Measurements from ENCODE around the gene PIK3AP1.
"Not testable (repeated sequence)": the region's sequence is repeated elsewhere in the genome, so short reads cannot be mapped to it uniquely, and the experiment has no call there.

PIK3AP1 gene, protein sequence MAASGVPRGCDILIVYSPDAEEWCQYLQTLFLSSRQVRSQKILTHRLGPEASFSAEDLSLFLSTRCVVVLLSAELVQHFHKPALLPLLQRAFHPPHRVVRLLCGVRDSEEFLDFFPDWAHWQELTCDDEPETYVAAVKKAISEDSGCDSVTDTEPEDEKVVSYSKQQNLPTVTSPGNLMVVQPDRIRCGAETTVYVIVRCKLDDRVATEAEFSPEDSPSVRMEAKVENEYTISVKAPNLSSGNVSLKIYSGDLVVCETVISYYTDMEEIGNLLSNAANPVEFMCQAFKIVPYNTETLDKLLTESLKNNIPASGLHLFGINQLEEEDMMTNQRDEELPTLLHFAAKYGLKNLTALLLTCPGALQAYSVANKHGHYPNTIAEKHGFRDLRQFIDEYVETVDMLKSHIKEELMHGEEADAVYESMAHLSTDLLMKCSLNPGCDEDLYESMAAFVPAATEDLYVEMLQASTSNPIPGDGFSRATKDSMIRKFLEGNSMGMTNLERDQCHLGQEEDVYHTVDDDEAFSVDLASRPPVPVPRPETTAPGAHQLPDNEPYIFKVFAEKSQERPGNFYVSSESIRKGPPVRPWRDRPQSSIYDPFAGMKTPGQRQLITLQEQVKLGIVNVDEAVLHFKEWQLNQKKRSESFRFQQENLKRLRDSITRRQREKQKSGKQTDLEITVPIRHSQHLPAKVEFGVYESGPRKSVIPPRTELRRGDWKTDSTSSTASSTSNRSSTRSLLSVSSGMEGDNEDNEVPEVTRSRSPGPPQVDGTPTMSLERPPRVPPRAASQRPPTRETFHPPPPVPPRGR

DNA sequence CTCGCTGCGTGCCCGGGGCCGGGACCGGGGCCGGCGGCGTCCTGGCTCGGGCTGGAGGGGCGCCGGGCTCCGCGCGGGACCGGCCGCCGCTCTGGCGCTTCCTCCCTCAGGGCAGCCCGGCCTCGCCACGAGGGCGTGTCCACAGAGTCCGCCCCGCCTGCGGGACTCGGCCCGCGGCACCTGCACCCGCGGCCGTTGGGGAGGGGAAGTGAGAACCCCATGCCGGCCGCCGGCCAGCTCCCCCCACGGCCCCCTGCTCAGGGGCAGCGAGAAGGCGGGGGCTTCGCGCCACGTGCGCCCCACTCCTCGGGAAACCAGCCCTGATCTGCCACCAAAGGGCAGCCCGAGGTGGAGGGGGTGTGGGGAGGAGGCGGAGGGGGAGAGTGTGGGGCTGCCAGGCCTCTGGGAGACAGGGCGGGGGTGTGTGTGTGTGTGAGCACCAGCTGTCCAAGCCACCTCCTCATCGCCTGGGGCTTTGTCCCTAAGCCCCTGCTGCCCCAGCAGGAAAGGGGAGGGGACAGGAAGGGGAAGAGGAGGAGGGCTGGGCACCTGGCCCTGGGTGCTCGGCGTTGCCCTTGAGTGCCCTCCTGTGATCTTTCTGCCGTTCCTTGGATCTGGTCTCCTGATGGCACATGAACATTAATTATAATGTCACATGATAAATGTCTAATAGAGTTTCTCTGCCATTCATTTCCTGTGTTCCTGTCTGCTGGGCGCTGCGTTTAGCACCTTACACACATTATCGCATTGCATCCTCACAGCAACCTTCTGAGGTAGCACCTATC, at the start of gene PIK3AP1:
PIK3AP1 (minus strand) TSS at position 93 of the 785 bp plus-strand sequence. CDS start 120 bp downstream, outside the sequence.
- in situ Hi-C loops (cut with HindIII; ENCODE audit: low sequenced_read_pairs), result no loop called here

DNA sequence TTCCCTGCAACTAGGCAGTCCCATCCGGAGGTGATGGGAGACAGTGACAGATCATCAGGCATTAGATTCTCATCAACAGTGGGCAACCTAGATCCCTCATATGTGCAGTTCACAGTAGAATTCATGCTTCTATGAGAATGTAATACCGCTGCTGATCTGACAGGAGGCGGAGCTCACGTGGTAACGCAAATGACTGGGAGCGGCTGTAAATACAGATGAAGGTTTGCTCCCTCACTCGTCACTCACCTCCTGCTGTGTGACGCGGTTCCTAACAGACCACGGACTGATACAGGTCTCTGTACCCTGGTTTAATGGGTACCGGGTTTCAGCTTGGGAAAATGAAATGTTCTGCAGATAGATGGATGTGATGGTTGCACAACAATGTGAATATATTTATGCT, 47.8 kb upstream of the PIK3AP1 start:
- in situ Hi-C loops (cut with HindIII; ENCODE audit: low sequenced_read_pairs), result no loop called here

DNA sequence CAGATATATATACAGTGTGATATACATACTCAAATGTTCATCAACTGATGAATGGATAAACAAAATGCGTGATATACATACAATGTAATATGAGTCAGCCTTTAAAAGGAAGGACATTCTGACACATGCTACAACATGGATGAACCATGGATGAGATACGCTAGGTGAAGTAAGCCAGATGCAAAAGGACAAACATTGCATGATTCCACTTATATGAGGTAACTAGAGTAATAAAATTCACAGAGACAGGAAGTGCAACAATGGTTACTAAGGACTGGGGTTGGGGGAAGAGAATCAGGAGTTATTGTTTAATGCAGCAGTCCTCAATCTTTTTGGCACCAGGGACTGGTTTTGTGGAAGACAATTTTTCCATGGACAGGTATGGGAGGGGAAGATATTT, 47.3 kb upstream of the PIK3AP1 start:
- in situ Hi-C loops (cut with HindIII; ENCODE audit: low sequenced_read_pairs), result no loop called here

DNA sequence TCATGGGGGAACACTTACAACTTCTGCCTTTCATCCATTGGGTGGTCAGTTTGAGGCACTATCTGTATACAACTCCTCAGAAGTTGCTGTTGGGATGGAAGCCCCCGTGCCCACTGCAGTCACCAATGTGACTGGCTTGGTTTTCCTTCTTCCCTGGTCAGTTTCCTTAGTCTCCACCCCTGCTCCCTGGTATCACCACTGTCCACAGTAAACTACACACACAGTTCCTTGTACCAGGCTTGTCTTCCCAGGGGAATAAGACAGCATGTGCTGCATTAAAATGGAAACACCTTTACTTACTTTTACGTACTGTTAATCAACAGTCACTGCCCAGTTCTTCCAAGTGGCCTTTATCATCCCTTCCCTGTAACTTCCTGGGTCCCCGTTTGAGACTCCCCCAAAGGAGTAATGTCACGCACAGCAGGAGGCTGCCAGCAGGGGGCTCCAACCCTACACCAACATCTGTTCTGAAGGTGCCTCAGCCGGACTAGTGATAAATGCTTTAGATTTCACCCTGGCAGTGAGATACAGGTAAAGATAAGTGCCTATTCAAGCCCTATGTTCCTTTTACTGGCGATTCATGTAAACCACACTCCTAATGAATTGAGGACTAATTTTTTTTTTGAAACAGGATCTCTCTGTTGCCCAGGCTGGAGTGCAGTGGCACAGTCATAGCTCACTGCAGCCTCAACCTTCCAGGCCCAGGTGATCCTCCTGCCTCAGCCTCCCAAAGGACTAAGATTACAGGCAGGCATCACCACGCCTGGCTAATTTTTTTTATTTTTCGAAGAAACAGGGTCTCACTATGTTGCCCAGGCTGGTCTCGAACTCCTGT, 45.3 kb upstream of the PIK3AP1 start:
- in situ Hi-C loops (cut with HindIII; ENCODE audit: low sequenced_read_pairs), result no loop called here

DNA sequence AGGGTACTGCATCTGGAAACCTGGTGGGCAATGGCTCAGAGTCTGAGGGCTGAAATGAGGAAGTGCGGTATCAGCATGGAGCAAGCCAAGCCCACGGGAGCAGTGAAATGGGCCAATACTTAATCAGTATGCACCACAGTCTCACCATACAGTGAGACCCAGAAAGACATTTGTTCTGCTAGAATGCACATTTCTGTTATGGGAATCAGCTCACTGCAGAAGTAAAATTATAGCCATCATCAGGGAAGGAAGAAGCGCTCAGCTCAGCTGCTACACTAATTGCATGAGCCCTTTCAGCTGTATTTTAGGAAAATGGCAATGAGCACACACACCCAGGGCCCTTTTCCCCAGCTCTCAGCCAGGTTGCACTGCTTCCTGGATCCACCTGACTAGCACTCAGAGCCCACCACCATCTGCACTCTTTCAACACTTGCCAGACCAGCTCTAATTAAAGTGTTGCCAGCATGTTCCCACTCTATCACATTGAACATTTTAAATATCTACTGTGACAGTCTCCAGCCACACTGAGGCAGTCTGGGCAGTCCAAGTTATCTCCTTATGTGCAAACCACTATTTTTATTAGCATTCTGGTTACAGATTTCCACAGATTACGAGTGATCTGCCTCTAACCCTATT, 44.2 kb upstream of the PIK3AP1 start:
- in situ Hi-C loops (cut with HindIII; ENCODE audit: low sequenced_read_pairs), result no loop called here

DNA sequence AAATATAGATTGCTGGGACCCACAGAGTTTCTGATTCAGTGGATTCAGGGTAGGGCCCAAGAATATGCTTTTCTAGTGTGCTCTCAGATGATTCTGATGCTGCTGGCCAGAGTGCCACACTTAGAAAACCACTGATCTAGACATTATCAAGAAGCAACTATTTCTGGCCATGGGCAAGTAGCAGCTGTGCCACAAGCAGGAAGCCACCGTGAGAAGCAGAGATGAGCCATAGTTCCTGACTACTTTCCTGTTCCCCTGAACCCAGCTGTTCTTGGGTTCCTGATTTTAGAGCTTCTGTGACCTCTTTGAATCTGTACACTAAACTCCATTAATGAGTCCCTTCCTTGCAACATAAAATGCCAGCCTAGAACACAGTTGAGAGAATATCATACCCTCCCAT, 38.1 kb upstream of the PIK3AP1 start:
- in situ Hi-C loops (cut with HindIII; ENCODE audit: low sequenced_read_pairs), result no loop called here

DNA sequence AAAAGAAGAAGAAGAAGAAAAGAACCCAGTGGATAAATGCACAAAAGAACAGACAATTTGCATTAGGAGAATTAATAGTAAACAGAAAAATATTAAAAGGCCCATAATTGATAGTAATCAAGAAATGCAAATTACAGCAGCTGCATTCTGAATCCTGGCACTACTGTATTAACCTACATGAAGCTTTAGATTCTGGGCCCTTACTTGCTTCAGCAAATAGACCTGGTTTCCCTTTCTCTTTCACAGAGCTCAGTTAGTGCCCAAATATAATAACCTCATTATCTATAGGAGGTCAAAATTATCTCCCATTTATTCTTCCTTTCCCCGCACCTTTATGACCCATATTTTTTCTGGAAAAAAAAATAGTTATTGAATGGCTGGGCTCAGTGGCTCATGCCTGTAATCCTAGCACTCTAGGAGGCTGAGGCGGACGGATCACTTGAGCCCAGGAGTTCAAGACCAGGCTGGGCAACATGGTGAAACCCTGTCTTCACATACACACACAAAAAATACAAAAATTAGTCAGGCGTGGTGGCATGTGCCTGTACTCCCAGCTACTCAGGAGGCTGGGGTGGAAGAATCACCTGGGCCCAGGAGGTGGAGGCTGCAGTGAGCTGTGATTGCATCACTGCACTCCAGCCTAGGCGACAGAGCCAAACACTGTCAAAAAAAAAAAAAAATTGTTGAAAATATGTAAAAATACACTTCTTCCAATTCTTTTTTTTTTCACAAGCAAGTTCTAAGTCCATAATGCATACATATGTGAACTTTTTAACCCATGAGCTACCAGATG, 36.0 kb upstream of the PIK3AP1 start:
- in situ Hi-C loops (cut with HindIII; ENCODE audit: low sequenced_read_pairs), result no loop called here

DNA sequence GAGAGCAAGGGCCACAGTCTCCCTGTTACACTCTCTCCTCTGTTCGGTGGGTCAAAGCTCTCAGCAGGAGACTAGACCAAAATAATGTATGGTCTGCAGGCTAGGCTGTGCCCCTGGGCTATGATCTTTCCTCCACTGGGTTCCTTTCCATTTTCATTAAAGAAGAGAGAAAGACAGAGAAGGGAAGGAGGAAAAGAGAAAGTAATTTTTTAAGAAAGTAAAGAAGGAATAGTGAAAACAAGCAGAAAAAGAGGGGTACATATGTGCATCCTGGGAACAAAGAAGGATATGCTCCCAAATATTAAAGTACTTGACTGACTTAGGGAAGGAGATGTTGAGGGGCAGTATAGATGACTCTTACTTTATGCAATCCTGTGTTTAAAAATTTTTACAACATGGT, 33.6 kb upstream of the PIK3AP1 start:
- in situ Hi-C loops (cut with HindIII; ENCODE audit: low sequenced_read_pairs), result no loop called here

DNA sequence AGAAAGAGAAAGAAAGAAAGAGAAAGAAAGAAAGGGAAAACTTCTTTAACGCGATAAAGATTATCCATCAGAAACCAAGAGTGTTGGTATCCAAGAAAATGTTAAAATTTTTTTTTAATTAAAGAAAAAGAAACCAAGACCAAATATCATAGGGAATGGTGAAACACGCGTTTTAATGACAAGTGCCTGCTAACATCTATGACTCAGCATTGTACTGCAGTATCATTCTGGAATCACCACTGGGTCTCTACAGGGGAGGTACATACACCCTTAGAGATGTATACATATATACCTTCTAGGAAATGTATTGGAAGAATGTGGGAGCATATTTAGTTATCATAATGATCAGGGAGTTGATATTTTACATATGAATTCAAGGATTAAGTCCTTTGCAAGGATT, 32.1 kb upstream of the PIK3AP1 start:
- in situ Hi-C loops (cut with HindIII; ENCODE audit: low sequenced_read_pairs), result no loop called here

DNA sequence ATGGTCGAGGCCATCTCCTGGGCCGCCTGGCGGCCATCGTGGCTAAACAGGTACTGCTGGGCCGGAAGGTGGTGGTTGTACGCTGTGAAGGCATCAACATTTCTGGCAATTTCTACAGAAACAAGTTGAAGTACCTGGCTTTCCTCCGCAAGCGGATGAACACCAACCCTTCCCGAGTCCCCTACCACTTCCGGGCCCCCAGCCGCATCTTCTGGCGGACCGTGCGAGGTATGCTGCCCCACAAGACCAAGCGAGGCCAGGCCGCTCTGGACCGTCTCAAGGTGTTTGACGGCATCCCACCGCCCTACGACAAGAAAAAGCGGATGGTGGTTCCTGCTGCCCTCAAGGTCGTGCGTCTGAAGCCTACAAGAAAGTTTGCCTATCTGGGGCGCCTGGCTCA, 30.0 kb upstream of the PIK3AP1 start:
- in situ Hi-C loops (cut with HindIII; ENCODE audit: low sequenced_read_pairs), result not testable (repeated sequence)

DNA sequence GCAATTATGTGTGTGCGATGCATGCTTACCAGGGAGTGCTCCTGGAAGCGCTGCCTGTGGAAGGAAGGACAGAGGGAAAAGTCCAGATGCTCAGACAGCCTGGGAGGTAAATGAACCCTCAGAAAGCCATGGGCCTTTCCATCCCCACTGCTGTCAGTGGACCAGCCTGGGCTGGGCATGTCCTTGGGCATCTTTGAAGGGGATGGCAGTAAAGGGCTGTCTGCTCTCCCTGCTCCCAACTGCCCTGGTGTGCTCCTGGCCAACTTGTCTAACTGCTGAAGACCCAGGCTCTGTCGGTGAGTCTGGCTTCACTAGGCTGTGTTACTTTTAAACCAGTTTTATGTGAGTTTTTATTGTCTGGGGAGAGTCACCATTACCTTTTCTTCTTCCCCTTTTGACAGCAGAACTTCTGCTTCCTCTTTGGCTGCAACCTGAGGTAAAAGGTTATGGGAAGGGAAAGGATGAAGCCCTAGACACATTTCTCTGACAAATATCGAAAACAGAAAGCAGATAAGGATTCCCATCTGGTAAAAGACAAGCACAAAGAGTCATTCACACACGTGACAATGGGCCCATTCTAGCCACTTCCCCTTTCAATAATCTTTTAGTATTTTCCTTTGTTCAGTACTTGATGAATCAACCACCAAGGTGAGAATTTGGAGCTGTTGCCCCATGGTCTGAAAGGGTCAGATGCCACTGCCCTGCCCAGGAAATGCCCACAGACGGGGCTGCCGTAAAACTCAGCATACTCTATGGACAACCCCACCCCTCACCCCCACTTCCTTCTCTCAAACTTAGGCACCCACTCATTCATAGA, 27.6 kb upstream of the PIK3AP1 start:
- in situ Hi-C loops (cut with HindIII; ENCODE audit: low sequenced_read_pairs), result no loop called here

DNA sequence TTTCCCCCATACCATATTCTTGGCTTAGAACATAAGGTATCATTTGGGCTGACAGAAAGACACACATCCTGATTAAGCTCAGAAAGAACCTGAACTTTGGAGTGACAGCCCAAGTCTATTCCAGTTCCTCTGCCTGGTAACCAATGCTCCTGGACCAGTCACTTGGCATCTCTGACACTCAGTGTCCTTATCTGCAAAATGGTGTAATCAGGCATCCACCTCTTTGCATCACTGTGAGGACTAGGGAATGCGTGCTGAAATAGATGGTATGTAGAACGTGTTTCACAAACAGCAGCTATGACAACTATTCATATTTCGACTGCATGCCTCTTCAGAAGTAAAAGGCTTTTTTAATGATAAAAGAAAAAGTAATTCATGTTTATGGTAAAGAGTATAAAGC, 26.2 kb upstream of the PIK3AP1 start:
- in situ Hi-C loops (cut with HindIII; ENCODE audit: low sequenced_read_pairs), result no loop called here

DNA sequence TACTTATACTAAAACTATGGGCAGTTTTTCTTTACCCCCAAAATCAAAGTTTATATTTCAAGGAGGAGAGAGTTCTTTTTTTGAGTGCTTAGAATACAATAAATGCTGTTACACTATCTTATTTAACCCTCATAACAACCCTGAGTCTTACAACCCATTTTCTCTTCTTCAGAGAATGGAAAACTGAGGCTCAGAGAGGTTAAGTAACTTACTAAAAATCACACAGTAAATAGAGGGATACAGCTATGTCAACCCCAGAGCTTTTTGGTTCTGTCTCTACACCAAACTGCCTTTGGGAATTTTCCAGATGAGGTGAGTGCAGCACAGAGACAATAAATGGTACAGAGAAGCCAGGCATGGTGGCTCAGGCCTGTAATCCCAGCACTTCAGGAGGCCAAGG, 25.6 kb upstream of the PIK3AP1 start:
- in situ Hi-C loops (cut with HindIII; ENCODE audit: low sequenced_read_pairs), result no loop called here

DNA sequence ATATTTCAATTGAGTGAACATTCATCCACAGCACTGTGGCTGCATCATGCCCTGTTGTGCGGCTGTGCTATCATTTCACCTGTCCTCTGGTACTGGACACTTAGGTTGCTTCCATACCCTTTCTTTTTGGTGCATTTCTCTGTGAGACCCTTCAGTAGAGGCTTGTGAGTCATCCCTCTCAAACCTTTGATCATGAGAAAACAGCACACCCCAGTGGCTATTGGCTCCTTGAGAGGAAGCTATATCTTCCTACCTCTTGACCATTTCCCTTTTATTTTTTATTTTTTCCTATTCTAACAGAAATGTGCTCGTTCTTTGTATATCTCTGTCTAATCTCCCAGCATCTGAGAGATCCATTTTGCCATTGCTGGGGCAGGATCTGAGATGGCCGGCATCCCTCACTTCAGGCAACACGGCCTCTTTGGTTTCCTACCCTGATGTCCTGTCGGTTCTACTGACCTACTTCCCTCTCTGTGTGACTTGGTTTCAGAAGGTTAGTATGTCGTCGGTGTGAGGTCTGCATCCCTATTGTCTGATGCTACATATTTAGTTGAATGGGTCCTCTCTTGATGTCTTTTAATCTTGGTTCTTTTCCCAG, 23.8 kb upstream of the PIK3AP1 start:
- in situ Hi-C loops (cut with HindIII; ENCODE audit: low sequenced_read_pairs), result no loop called here

DNA sequence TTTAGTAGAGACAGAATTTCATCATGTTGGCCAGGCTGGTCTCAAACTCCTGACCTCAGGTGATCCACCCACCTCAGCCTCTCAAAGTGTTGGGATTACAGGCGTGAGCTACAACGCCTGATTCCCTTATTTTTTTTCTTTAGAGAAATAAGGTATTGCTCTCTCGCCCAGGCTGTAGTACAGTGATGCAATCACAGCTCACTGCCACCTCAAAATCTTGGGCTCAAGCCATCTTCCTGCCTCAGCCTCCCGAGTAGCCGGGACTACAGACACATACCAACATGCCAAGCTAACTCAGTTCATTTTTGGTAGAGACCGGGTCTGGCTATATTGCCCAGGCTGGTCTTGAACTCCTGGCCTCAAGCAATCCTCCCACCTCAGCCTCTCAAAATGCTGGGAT, 21.2 kb upstream of the PIK3AP1 start:
- in situ Hi-C loops (cut with HindIII; ENCODE audit: low sequenced_read_pairs), result not testable (repeated sequence)

DNA sequence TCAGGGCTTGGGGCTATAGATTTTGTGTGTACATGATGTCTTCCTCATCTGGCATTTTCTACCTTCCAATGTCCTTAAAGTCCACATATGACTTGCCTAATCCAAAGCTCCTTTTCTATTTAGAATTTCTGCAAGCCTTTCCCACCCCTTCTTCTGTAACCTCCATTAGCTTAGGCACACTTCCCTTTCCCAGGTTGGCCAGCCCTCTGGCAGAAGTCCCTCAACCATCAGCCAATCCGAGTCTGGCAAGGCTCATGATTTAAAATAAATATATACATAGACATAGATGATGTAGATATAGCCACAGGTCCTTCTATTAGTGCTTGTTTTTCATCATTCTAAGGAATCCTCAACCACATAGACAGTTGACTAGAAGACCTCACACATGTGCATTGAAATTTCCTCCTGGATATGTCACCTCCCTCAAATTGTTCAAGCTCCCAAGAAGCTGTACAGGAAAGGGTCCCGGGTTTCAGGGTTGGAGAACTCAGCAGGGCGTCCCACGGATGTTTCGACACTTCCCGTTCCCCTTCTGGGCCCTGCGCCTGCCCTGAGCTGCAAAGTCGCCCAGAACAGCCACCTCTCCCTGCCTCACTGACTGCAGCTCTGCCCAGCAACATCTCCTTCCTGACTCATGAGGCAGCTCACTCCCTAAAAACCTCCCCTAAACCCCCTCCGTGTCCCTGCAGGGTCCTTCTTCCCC, 20.4 kb upstream of the PIK3AP1 start:
- in situ Hi-C loops (cut with HindIII; ENCODE audit: low sequenced_read_pairs), result no loop called here

DNA sequence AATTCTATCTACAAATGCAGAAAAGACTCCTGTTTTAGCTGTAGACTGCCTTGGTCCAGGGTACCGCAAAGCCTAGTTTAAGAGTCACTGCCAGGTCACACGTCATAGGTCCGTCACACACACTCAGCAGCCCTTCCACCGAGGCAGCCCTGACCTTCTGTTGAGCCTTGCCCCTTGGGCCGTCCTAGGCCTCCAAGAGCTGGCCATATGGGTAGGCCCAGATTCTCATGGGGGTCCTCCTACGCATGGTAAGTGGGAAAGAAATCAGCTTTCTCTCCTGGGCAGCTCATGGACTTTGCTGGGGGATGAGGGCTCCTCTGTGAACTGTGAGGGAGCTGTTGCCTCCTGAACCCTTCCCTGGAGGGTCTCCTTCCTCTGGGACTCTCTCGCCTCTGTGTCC, 19.8 kb upstream of the PIK3AP1 start:
- in situ Hi-C loops (cut with HindIII; ENCODE audit: low sequenced_read_pairs), result no loop called here

Measured in DLD1 (cell line).